Retinal pigment epithelial cell (primary cell): ENCODE data around the gene MAP3K13.
"Not testable (repeated sequence)": the region's sequence is repeated elsewhere in the genome, so short reads cannot be mapped to it uniquely, and the experiment has no call there.

Experiments used
- DNase-seq: peaks from one replicate; pipeline ENCODE4 v3.0.0-alpha.2; 2010; ENCODE audit warnings: low read depth
- H3K4me3 ChIP-seq: 2 replicates; pipeline ENCODE4 v1.5.1; 2011; ENCODE audit warnings: mild to moderate bottlenecking, low read length, control low read depth, moderate library complexity
- TF ChIP-seq, protein P1 (sequence below): conservative IDR thresholded peaks from 2 replicates; pipeline ENCODE4 v1.5.1; 2011; ENCODE audit warnings: low read depth, low read length, control low read depth, inconsistent platforms

Gene MAP3K13

DNA sequence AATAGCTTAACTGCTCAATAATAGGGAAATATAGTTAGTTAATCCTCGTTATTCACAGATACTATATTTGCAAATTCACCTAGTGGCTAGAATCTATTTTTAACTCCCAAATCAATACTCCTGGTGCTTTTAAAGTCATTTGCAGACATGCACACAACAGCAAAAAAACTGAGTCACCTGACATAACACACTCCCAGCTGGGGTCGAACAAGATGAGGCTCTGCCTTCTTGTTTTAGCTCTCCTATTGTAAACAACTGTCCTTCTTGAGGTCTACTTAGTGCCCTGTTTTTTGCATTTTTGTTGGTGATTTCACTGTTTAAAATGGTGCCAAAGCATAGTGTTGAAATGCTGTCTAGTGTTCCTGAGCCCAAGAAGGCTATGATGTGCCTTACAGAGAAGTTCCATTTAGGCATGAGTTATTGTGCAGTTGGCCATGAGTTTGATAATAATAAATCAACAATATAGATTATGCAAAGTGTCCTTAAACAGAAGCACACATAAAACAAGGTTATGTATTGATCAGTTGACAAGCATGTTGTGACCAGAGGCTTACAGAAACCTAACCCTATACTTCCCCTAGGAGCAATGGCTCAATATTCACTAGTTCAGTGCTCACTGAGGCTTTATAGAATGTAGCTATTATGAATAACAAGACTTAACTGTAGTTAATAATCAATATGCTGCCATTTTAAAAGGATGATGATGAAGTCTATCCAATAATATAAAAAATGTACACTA, 18.6 kb downstream of the MAP3K13 start:
- TF ChIP-seq, protein P1, sequence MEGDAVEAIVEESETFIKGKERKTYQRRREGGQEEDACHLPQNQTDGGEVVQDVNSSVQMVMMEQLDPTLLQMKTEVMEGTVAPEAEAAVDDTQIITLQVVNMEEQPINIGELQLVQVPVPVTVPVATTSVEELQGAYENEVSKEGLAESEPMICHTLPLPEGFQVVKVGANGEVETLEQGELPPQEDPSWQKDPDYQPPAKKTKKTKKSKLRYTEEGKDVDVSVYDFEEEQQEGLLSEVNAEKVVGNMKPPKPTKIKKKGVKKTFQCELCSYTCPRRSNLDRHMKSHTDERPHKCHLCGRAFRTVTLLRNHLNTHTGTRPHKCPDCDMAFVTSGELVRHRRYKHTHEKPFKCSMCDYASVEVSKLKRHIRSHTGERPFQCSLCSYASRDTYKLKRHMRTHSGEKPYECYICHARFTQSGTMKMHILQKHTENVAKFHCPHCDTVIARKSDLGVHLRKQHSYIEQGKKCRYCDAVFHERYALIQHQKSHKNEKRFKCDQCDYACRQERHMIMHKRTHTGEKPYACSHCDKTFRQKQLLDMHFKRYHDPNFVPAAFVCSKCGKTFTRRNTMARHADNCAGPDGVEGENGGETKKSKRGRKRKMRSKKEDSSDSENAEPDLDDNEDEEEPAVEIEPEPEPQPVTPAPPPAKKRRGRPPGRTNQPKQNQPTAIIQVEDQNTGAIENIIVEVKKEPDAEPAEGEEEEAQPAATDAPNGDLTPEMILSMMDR: no peak
- DNase-seq: no peak

DNA sequence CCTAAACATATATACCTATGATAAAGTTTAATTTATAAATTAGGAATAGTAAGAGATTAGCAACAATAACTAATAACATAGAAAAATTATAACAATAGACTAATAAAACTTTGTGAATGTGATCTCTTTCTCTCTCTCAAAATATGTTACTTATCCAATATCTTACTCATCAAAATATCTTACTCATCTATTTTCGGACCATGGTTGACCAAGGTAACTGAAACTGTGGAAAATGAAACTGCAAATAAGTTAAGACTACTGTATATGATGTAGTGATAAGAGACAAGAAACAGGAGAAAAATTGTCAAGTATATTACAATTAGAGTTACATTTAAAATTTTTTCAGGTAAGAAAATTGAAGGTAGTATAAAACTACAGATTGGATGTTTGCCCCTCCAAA, 19.2 kb downstream of the MAP3K13 start:
- no peak for DNase-seq
- TF ChIP-seq, protein P1: no peak
- no peak overlapping the region for H3K4me3 ChIP-seq

More for the DNA sequence above, 18.6 kb downstream of the MAP3K13 start:
- H3K4me3 ChIP-seq: no peak overlapping the region

DNA sequence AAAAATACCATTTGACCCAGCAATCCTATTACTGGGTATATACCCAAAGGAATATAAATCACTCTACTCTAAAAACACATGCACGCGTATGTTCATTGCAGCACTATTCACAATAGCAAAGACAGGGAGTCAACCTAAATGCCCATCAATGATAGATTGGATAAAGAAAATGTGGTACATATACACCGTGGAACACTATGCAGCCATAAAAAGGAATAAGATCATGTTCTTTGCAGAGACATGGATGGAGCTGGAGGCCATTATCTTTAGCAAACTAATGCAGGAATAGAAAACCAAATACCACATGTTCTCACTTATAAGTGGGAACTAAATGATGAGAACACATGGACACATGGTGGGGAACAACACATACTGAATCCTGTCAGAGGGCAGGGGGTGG, 23.6 kb downstream of the MAP3K13 start:
- not testable (repeated sequence) for H3K4me3 ChIP-seq, DNase-seq

DNA sequence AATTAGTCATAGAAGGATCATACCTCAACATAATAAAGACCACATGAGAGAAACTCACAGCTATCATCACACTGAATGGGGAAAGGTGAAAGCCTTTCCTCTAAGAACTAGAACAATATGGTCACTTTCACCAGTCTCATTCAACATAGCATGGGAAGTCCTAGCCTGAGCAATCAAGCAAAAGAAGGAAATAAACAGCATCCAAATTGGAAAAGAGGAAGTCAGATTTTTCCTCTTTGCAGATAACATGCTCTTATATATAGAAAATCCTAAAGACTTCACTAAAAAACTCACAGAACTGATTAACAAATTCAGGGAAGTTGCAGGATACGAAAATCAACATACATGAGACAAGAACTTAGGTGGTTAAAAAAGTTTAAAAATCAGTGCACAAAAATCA, 24.7 kb downstream of the MAP3K13 start:
- H3K4me3 ChIP-seq: no peak overlapping the region
- TF ChIP-seq, protein P1: no peak
- DNase-seq: no peak

DNA sequence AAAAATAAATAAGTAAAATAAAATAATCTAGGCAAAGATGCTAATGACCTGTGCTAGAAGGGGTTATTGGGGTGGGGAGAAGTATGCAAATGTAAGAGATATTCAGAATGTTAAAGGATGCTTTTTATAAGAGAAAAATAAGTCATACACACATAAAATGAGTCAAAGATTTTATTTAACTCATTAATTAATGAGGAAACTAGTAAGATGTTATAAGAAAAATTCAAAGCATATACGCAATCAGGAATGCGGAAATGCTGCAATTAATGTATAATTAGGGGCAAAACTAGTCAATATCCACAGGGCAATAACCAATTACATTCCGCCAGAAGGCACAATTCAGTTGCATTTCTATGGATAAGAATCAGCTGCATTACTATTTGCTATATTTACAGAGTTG, 30.1 kb downstream of the MAP3K13 start:
- no peak overlapping the region for H3K4me3 ChIP-seq
- TF ChIP-seq, protein P1: no peak
- DNase-seq: no peak

DNA sequence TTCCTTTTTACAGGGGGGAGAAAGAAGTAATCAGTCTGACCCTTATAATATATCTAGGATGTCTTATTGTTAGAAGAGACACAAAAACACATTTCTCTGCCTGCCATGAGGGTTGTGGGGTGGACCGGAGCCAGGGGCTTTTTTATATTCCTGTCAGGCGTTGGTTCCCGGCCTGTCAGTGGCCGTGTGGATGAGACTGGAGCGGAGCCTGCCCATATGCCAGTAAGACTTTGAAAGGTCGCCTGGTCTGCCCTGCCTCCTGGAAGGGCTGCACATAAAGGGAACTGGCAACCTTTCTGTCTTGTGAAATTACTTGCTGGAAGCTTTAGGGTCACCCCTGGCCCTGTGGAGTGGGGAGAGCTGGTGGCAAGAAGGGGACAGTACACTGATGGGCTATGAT, 34.7 kb downstream of the MAP3K13 start:
- DNase-seq: no peak
- H3K4me3 ChIP-seq: no peak overlapping the region
- TF ChIP-seq, protein P1: no peak

DNA sequence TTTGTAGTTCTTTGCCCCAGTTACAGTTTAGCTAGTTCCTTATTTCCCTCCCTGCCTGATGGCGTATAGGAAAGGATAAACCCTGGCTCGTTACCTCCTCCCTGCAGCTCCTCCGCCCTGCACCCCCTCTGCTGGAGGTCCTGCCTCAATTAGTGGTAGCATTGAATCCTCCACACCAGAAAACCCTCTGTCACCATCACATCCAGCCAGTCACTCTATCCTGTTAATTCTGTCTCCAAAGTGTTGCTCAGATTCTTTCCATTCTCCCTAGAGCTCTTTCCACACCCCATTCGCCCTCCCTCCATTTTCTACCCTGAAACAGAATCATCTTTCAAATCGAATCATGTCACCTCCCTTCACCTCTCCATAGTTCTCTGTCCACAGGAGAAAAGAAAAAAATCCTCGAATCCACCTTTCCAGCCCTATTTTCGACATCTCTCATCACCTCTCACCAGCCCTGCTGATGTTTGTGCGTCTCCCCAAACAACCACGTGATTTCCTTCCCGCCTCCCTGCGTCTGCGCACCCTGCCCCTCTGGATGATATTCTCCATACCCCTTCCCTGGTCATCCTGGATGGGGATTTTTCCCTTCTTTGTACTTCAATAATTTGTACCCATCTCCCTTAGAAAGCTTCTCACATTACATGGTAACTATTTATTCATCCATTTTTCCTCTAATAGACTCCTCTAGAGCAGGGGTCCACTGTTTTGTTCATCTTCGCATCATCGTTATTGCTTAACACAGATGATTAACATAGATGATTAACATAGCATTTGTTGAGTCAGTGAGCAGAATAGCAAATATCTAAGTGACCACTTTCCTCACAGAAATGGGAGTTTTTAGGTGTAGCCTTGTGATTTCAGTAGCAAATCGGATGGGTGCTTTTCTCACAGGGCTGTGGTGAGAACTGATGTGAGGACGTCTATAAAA, 37.1 kb downstream of the MAP3K13 start:
- DNase-seq: no peak
- no peak overlapping the region for H3K4me3 ChIP-seq
- TF ChIP-seq, protein P1: no peak
